KG1 (cell line): ENCODE results near the gene COTL1.

Experiments used
- DNase-seq: peaks from one replicate; lab custom pipeline; 2025; lab: John Stamatoyannopoulos, UW

COTL1 gene

DNA sequence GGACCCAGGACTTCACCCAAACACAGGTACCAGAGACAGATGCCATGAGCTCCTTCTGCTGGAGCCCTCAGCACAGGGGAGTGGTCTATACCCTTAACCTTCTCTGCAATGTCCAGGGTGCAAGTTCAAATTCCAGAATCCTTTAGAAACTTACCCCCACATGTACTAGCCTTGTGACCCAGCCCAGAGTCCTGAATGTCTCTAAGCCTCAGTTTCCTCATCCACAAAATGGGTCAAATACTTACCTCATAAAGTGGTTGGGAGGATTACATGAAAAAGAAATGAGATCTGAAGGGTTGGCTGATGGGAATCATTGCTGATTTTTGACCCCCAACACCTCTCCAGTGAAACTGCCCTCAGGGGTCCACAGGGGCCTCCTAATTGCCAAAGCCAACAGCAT is 21.7 kb downstream of the COTL1 start:
- DNase-seq, result no peak

DNA sequence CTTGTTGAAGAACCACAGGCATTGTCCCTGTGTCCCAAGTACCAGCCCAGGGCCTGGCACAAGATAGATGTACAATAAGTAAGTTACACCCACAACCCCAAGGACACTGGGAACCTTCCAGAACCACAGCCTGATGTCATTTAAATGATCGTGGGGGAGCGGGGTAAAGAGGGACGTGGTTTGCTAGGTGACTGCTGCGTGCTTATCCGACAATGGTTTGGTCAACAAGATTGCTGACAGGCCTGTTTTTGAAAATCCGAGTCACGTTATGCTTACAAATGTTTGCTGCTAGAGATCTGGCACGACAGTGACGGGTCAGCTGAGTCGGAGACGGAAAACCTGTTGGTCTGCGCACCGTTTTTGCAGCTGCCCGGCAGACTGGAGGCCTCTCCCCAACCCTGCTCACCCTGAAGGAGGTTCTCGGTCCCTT is 22.8 kb downstream of the COTL1 start:
- DNase-seq, result no peak

DNA sequence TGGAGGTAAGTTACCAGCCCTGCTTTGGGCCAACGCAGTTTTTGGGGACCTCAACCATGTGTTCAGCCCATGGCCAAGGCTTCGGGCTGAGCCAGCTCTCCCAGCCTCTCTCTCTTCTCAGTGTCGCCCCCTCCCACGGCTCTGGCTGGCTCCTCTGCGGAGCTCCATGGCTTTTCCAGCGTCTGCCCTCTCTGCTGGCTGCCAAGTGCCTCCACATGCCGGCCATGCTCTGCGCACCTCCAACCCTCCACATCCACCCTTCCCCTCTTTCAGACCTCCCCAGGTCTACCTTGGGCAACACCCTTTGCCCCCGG is 23.2 kb downstream of the COTL1 start:
- no peak for DNase-seq

- no peak for DNase-seq
Observed at GRCh38 chr16:84593825-84594724, 23.8 kb downstream of the COTL1 start.

DNA sequence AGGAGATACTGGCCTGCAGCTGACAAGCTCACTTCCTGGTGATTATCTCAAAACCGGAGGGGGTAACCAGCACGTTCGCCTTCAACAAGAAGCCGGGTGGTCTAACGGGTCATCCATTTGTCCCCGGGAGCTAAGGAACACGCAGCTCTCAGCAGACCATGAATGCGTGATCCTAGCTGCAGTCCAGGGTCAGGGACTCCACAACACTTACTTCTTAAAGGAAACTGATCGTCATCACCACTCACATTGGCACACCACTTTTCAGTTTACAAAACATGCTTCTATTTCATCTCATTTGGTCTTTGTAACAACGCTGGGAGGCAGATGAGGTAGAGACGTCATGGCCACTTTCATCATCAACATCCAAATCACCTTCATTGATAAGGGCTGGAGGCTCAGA is 25.2 kb downstream of the COTL1 start:
- DNase-seq, result no peak

GRCh38 chr16:84589975-84590719 is 27.7 kb downstream of the COTL1 start:
- no peak for DNase-seq

- no peak for DNase-seq
Observed at GRCh38 chr16:84588991-84589390, 28.9 kb downstream of the COTL1 start.

GRCh38 chr16:84585886-84586285 is 32.0 kb downstream of the COTL1 start:
- no peak for DNase-seq

DNA sequence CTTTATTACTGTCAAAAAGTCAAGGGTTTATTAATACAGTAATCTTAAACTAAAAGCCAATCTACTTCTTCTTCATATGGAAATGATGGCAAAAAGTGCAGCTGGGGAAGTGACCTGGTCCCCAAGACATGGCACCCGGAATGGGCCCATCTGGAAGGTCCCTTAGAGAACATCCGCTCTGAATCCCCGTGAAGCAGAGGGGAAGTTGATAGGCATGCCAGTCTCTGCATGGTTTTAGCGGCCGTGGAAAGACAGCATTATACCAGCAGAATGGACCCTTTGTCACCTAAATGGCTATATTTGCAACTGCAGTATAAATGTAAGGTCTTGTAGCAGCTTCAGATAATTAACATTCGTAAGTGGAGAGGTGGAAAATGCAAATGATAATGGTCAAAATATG is 32.4 kb downstream of the COTL1 start:
- no peak for DNase-seq

- no peak for DNase-seq
Observed at GRCh38 chr16:84584678-84585077, 33.2 kb downstream of the COTL1 start.

DNA sequence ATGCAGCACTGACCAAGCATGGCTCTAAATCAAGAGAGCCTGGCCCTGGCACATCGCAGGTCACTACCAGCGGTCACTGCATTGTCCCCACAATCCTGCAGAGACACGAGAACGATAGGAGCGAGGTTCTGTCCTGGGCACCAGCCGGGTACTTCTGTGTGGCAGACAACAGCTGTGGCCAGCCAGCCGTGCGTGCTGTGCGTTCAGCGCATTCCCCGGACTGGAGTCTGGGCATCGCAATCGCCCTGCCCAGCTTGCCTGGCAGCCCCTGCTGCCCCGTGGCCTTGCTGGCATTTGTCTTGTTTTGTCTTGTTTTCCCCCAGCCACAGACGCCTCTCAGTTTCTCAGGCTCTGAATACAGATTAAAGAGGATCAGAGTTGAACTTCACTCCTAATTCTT is 33.9 kb downstream of the COTL1 start:
- DNase-seq, result no peak

DNA sequence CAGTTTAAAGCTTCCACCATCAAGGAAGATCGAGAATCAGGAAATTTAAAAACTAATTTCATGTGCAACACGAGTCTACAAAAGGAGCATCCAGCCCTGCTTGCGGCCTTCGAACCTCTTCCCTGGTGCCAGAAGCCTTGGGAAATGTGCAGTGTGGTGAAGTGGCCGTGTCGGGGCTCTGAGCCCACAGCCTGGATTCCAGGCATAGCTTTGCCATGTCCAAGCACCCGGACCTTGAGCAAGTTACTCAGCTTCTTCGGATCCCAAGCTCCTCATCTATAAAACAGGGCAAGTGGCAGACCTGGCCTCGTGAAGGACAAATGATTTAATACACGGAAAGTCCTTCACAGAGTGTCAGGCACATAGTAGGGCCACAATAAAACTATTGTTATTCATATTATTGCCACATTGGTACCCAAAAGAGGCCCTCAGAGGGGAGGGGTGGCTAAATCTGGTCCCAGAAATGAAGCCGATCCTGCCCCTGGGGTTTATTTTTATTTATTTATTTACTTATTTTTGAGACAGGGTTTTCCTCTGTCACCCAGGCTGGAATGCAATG is 34.8 kb downstream of the COTL1 start:
- DNase-seq, result no peak

DNA sequence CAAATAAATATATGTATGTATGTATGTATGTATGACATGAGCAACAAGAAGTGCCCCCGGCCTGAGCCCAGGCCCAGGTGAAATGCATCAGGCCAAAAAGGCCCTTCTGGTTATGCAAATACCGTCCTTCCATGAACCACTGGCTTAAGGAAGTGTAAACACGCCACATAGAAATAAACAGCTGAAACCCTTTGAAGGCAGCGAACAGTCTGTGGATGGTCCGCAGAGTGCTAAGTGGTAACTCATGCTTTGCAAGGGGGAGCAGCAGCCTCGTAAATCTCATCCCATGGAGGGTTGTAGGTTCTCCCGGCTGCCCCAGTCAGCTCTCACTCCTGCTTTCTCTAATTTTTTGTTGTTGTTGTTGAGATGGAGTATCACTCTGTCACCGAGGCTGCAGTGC is 36.7 kb downstream of the COTL1 start:
- no peak for DNase-seq

DNA sequence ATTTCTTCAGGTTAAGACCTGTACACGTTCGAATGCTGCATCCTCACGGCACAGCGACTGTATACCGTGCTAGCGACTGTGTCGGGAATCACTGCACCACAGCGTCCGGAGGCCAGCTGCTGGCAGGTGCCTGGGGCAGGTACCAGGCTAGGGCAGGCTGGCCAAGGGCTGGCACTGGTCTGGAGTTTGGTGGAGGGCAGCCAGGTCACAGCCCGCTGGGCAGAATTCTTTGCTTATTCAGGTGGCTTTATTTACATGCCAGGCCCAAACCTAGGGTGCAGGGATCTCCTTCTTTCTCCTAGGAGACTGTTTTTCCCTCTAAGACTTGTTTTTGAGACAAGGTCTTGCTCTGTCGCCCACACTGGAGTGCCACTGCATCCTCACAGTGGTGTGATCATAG is 37.9 kb downstream of the COTL1 start:
- DNase-seq, result no peak

DNA sequence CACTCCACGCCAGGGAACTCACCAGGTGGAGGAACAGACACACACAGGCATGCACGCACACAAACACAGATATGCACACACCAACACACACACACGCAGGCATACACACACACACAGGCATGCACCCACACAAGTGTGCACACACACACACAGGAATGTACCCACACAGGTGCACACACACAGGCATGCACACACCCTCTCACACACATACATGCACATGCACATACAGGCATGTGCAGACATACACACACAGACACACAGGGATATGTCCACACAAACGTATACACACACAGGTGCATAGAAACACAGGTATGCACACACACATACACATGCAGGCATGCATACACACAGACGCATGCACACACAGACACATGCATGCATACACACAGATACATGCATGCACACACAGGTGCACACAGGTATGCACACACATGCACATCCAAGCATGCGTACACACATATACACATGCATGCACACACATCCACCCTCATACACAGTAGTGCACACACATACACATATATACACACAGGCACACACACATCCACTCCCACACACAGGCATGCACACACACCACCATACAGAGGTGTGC is 39.2 kb downstream of the COTL1 start:
- no peak for DNase-seq

GRCh38 chr16:84577034-84577803 is 40.7 kb downstream of the COTL1 start:
- no peak for DNase-seq

DNA sequence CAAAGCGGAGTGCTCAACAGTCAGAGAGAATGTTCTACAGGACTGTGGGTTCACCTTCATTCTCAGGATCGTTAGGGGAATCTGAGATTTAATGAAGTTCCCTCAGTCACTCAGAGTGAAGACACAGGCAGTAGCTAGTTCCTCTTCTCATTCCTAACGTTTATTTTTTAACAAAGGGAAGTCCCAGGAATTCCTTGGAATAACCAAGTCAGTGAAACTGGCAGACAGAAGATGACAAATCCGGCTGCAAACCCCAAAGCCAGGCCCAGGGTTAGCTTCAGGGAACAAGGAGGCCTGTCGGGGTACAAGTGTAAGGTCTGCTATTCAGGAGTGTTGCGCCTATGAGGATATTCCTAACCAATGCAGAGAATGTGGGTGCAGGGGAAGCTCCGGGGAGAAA is 42.0 kb downstream of the COTL1 start:
- DNase-seq, result no peak

DNA sequence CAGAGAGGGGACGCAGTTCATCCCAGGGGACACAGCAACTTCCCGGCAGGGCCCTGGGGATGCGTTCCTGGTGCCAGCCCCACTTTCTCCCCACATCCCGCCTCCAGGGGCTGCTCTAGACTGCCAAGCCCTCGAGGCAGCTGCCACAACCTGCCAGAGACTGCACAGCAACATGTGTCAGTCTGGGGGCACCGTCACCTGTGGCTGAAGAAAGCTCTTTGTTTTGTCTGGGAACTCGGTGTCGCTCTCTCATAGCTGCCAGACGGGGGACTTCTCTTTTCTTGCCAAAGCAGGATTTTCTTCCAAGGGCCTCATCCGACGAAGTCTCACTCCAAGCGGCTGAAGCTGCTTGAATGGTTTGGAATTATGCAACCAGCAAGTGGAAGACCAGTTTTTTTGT is 43.7 kb downstream of the COTL1 start:
- DNase-seq, result no peak

- no peak for DNase-seq
Observed at GRCh38 chr16:84572096-84572495, 45.8 kb downstream of the COTL1 start.

- no peak for DNase-seq
Observed at GRCh38 chr16:84571506-84571905, 46.4 kb downstream of the COTL1 start.

GRCh38 chr16:84570739-84571403 is 47.0 kb downstream of the COTL1 start:
- DNase-seq, result no peak
